GM19468 (cell line): ENCODE measurements around the gene ANGPTL3.

Experiments used
- ATAC-seq: cut with Tn5 transposase; IDR thresholded peaks from one replicate; pipeline ENCODE4 v1.9.1; 2021; ENCODE audit warnings: mild to moderate bottlenecking, moderate library complexity, moderate number of reproducible peaks; ENCODE audit not compliant: unreplicated experiment; ENCODE audit errors: extremely low read depth

ANGPTL3 gene

GRCh38 chr1:62621907-62622306 lies 24.6 kb downstream of the ANGPTL3 start:
- no peak for ATAC-seq

DNA sequence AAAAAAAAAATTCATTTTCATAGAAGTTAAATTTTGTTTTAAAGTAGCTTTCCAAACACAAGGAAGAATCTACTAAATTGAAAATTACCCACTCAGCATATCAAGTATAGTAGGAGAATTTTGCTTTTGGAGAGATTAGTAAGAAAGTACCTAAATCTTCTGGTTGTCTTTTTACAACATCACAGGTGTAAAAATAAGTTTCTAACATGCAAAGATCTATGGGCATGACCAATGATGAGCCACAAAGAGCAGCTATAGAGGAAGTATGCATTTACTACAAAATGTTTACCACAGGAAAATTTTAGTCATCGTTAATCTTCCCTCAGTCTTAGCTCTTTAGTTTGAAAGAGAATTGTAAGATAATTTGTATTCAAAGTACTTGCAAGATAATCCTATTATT lies 28.1 kb downstream of the ANGPTL3 start:
- ATAC-seq, result no peak

DNA sequence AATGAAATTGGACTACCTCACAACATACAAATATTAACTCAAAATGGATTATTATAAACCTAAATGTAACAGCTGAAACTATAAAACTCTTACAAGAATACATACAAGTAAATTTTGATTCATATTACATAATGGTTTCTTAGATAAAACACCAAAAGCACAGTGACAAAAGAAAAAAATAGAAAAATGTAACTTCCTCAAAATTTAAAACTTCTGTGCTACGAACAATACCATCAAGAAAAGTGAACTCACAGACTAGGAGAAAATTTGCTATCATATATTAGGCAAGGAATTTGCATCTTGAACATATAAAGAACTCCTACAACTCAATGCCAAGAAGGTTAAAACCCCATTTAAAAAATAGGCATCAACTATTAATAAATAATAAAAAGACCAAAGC lies 31.2 kb downstream of the ANGPTL3 start:
- no peak for ATAC-seq

GRCh38 chr1:62637392-62638105 lies 40.2 kb downstream of the ANGPTL3 start:
- no peak for ATAC-seq

- no peak for ATAC-seq
Observed at GRCh38 chr1:62643283-62643682, 46.0 kb downstream of the ANGPTL3 start.

DNA sequence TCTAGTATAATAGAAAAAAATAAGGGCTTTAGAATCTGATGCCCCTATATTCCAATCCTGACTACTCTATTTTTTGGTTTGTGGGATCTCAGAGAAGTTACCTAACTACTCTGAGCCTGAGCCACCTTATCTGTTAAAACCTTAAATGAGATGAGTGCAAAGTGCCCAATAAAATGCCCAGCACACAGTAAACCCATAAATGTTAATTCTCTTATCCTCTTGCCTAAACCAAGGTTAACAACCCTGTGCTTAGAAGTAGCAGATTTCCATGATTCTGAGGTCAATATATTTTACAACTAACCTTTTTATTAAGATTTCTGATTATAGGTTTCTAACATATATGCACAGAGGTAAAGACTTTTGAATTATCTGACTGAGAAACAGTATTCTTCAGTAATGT lies 55.1 kb downstream of the ANGPTL3 start:
- no peak for ATAC-seq

DNA sequence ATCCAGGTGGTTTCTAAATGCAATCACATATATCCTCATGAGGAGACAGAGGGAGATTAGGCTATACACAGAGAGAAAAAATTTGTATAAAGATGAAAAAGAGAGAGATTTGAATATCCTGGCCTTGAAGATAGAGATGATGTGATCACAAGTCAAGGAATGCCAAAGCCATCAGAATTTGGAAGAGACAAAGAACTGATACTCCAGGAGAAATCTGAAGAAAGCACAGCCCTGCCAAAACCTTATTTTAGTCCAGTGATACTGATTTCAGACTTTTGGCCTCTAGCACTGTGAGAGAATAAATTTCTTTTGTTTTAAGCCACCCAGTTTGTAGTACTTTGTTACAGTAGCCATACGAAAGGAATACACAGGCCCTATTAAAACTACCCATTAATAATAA lies 57.4 kb downstream of the ANGPTL3 start:
- no peak for ATAC-seq
